Measurements from ENCODE around the gene COL13A1.

Gene COL13A1

GRCh38 chr10:69908124-69908523 is 106.4 kb downstream of the COL13A1 start:
- no peak for DNase-seq (ENCODE audit: low read depth)

- DNase-seq (ENCODE audit: low read depth): no peak
These were observed 108.9 kb downstream of the COL13A1 start for GRCh38 chr10:69910561-69910960.

- DNase-seq (ENCODE audit: low read depth): no peak
These were observed 110.2 kb downstream of the COL13A1 start for GRCh38 chr10:69911613-69912528.

- DNase-seq (ENCODE audit: low read depth): no peak
These were observed 110.9 kb downstream of the COL13A1 start for GRCh38 chr10:69912589-69912988.

- no peak for DNase-seq (ENCODE audit: low read depth)
These were observed 112.1 kb downstream of the COL13A1 start for GRCh38 chr10:69913606-69914382.

GRCh38 chr10:69914398-69915214 is 112.9 kb downstream of the COL13A1 start:
- DNase-seq (ENCODE audit: low read depth): peak; percentile 22

GRCh38 chr10:69915215-69915560 is 113.5 kb downstream of the COL13A1 start:
- DNase-seq (ENCODE audit: low read depth): no peak

GRCh38 chr10:69916118-69916517 is 114.4 kb downstream of the COL13A1 start:
- no peak for DNase-seq (ENCODE audit: low read depth)

GRCh38 chr10:69918036-69918435 is 116.3 kb downstream of the COL13A1 start:
- DNase-seq (ENCODE audit: low read depth): no peak

GRCh38 chr10:69919250-69919649 is 117.5 kb downstream of the COL13A1 start:
- no peak for DNase-seq (ENCODE audit: low read depth)

- no peak for DNase-seq (ENCODE audit: low read depth)
These were observed 123.4 kb downstream of the COL13A1 start for GRCh38 chr10:69925111-69925510.

- no peak for DNase-seq (ENCODE audit: low read depth)
These were observed 126.6 kb downstream of the COL13A1 start for GRCh38 chr10:69928339-69928738.

GRCh38 chr10:69929575-69929974 is 127.9 kb downstream of the COL13A1 start:
- no peak for DNase-seq (ENCODE audit: low read depth)

GRCh38 chr10:69934768-69935167 is 133.1 kb downstream of the COL13A1 start:
- DNase-seq (ENCODE audit: low read depth): no peak

- no peak for DNase-seq (ENCODE audit: low read depth)
These were observed 134.4 kb downstream of the COL13A1 start for GRCh38 chr10:69936091-69936490.

- DNase-seq (ENCODE audit: low read depth): no peak
These were observed 136.9 kb downstream of the COL13A1 start for GRCh38 chr10:69938541-69938991.

GRCh38 chr10:69939061-69939460 is 137.4 kb downstream of the COL13A1 start:
- no peak for DNase-seq (ENCODE audit: low read depth)

GRCh38 chr10:69939481-69939880 is 137.8 kb downstream of the COL13A1 start:
- no peak for DNase-seq (ENCODE audit: low read depth)

GRCh38 chr10:69941730-69942129 is 140.0 kb downstream of the COL13A1 start:
- DNase-seq (ENCODE audit: low read depth): no peak

GRCh38 chr10:69943292-69943820 is 141.7 kb downstream of the COL13A1 start:
- DNase-seq (ENCODE audit: low read depth): no peak

GRCh38 chr10:69944761-69945160 is 143.1 kb downstream of the COL13A1 start:
- DNase-seq (ENCODE audit: low read depth): no peak

- DNase-seq (ENCODE audit: low read depth): no peak
These were observed 146.6 kb downstream of the COL13A1 start for GRCh38 chr10:69948261-69948660.
